ENCODE data around the gene ATP6V1C2.
"Not testable (repeated sequence)": the region's sequence is repeated elsewhere in the genome, so short reads cannot be mapped to it uniquely, and the experiment has no call there.

ATP6V1C2 gene

DNA sequence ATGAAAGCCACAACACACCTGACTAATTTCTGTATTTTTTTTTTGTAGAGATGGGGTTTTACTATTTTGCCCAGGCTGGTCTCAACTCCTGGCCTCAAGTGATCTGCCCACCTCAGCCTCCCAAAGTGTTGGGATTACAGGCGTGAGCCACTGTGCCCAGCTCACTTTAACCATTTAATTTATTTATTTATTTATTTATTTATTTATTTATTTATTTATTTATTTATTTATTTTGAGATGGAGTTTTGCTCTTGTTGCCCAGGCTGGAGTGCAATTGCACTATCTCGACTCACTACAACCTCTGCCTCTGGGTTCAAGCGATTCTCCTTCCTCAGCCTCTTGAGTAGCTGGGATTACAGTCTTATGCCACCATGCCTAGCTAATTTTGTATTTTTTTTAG, 96.9 kb downstream of the ATP6V1C2 start:
- not testable (repeated sequence) for DNase-seq

DNA sequence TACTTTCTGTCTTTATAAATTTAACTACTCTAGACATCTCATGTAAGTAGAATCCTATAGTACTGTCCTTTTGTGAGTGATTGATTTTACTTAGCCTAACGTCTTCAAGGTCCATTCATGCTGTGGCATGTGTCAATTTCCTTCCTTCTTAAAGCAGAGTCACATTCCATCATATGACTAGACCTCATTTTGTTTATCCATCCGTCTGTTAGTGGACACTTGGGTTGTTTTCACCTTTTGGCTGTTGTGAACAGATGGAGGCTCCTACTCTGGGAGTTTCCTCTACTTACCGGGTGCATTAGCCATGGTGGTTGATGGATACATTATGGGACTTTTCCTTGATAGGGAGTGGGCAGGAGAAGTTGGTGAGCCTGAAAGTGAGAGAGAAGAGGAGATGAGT, 97.6 kb downstream of the ATP6V1C2 start:
- no peak for DNase-seq

DNA sequence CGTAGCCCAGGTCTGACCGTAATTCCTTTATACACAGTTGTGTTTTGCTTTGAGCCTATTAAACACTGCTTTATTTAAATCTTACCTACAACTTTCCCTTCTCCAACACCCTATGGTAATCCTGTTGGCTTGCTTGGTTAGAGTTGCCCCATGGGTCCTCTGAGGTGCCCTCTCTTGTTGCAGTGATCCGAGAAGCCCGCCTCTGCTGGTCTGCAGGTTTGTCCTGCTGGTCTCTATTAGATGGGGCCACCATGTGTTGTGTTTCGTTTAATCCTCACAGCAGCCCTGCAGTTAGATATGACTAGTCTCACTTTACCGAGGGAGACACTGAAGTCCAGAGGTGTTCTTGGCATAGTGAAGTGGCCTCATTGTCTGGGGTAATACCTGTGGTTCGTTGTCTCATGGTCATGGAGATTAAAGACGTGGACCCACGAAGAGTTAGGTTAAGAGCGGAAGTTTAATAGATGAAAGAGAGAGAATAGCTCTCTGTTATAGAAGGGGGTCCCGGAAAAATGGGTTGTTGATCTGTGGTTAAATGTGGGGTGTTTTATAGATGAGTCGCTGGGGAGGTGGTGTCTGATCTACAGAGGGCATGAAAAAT, 98.4 kb downstream of the ATP6V1C2 start:
- DNase-seq: no peak

DNA sequence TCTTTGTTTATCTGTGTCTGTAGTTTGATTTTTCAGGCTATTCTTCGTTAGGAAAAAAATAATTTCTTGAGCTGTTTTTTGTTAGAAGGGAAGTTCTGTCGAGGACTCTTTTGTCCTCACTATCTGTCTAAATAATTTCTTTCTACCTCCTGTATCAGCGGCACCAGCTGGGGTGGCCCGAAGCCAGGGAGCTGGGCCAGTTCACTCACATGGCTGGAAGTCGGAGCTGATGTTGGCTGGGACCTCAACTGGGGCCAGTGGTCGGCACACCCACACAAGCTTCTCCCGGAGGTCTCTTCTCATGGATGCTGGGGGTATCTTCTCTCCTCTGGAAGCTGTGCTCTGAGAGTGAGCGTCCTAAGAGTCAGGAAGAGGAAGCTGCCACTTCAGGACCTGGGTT, 99.1 kb downstream of the ATP6V1C2 start:
- DNase-seq: no peak

DNA sequence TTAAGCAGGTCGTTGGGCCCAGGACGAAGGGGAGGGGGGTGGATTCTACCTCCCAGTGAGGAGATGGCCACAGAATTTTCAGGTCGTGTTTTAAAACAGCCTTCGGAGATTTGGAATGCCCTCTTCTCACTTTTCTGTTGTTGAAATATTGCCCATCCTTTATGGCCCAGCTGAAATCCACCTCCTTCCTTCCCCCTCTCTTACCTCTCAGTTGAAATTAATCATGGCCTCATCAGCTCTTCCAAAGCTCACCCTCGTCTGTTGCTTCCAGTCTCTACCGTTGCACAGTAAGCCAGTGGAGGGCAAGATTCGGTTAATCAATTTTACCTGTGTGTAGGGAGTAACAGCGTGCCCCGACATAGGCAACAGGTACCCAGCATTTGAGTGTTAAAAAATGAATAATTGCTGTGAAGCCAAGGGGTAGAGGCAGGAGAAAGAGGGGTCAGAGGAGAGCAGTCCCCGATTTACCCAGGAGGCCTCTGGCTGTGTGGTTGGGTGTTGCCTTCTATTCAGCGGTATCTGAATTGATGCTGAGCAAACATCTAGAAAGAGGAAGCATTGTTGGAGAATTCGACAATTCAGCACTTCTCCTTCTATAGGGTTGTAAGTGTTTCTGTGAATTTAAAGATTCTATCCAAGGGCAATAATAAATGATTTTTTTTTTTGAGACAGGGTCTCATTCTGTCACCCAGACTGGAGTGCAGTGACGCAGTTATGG, 99.7 kb downstream of the ATP6V1C2 start:
- DNase-seq: no peak

DNA sequence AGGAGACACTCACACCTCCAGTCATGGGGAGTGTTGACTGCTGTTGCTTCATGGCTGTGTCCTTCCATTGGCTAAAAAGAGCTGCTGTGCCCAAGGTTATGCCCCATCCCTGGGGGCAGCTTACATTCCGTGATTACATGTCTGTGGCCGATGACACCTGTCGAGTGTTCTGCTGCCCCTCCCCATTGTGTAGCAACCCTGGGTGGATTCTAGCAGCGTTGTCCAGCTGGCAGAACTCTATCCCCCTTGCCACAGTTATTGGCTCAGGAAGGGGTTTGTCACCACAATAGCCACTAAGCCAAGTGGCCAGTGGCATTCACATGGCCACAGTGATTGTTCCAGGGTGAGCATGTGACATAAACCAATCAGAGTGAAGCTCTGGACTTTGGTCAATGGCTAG, 102.8 kb downstream of the ATP6V1C2 start:
- no peak for DNase-seq

DNA sequence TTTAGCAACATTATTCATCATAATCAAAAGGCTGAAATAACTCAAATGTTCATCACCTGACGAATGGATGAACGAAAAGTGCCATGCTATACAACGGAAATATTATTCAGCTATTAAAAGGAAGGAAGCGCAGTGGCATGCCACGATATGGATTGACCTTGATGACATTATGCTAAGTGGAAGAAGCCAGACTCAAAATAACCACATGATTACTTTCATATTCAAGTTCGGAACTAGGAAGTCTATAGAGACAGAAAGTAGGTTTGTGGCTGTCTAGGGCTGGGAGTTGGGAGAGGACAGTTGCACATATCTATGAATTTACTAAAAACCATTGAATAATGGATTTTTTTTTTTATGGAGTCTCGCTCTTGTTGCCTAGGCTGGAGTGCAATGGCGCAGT, 104.6 kb downstream of the ATP6V1C2 start:
- no peak for DNase-seq

DNA sequence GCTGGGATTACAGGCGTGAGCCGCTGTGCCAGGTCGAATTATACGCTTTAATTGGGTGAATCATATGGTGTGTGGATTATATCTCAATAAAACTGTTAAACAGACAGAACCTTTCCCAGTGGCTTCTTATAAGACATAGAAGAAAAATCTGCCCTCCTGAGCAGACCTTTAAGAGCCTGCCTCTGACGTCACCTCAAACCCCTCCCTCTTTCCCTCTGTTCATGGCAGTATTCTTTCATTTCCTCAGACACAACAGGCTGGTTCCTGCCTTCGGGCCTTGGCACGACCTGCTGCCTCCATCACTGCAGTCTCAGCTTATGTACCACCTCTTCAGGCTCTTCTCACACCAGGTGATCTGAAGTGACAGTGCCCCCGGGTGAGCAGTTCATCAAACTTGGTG, 105.2 kb downstream of the ATP6V1C2 start:
- no peak for DNase-seq

DNA sequence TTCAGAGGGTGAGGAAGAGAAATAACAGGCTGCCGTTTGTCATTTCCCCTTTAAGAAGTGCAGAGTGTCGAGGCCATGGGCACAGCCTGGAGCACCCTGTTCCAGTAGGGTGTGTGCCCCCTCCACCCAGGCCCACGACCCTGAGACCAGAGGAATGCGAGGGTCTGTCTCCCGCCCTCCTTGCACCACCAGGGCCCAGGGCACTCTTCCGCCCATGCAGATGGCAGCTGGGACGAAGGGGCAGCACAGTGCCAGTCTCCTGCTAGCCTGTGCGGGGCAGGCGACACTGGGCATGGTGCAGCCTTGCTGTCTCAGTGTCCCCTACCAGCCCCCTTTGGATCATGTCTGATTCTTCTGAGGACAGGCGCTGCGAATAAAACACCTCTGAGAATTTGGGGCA, 106.9 kb downstream of the ATP6V1C2 start:
- DNase-seq: no peak

DNA sequence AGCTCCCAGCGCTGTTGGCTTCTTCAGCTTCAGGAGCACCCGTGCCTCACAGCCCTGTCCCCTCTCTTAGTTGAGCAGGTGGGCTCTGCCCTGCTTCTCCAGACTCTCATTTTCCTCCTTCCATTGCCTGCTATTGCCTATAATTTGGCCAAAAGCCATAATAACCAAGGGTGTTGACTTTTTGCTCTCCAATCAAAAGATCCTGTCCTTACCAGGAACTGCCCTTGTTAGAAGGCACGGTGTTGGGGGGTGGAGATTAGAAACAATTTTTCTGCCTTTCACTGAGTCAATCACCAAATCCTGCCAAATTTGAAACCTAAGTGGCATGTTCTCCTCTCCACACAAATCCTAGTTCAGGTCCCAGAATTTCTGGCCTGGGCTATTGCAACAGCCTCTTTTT, 107.9 kb downstream of the ATP6V1C2 start:
- no peak for DNase-seq

DNA sequence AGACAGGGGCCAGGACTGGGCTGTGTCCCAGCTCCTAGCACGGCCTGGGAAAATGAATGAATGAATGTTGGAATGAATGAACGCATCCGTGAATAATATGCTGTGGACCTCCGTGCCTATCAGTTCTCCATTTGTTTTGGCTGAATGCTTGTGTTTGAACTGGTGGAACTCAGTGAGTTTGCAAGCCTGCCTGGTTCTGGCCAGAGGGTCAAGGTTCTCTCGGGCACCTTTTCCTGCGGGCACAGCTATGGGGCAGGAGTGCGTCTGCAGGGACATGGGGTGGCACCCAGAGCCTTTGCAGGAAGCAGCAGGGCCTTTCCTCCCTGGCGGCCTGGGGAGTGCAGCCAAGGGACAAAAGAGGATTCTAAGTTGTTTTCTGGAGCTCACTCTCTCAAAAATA, 108.8 kb downstream of the ATP6V1C2 start:
- DNase-seq: no peak

DNA sequence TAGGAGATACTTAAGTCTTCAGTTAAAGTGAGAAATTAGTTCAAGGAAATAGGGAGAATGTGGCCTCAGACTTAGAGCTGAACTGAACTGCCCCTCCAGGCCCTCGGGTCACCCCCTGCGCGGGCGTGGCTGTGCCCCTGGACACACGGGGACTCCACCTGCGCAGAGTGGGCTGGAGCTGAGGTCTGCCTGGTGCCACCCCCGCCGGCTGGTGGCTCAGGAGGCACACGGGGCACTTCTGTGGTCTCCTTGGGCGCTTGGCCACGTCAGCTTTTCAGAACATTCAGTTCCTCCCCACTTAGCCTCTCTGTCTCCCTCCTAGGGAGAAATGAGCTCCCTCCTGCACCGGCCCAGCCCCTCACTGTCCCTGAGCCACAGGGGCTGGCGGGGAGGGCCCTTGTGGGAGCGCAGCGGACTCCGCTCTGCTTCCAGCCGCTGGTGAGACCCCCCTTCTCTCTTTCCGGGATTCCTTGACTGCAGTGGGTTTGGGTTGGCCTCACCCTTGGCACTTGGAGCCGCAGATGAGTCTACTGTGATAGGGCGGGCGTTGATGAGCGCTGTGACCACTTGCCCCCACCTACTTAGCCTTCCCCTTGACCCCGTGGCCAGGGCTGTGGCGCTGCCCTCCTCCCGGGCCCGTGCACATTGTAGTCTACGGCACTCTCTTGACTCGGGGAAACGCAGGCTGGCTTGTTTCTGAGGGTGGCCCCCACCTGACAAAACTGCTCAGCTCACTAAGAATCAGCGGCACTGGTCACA, 109.4 kb downstream of the ATP6V1C2 start:
- no peak for DNase-seq

DNA sequence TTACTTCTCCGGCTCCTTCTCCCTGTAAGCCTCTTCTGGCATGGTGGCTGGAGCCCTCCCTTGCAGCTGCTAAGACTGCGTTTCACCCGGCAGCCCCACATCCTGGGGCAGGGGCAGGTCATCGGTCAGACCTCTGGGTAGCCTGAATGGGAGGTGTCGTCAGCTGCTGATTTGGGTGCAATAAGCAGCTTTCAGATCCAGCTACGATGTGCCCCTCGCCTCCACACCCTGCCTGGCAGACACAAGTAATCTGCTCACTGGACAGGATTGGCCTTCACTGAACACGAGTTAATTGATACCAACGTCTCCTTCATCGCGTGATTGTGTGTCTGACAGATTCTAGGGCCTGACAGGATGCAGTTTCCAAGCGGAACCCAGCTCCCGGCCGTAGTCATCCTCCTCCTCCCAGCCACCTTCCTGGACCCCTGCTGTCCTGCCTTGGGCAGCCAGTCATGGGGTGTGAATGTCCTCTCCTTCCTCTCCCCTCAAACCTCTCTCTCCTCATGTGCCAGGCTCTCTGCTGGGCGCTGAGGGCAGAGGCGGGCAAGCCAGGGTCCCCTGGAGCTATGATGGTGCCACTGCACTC, 110.1 kb downstream of the ATP6V1C2 start:
- DNase-seq: no peak

DNA sequence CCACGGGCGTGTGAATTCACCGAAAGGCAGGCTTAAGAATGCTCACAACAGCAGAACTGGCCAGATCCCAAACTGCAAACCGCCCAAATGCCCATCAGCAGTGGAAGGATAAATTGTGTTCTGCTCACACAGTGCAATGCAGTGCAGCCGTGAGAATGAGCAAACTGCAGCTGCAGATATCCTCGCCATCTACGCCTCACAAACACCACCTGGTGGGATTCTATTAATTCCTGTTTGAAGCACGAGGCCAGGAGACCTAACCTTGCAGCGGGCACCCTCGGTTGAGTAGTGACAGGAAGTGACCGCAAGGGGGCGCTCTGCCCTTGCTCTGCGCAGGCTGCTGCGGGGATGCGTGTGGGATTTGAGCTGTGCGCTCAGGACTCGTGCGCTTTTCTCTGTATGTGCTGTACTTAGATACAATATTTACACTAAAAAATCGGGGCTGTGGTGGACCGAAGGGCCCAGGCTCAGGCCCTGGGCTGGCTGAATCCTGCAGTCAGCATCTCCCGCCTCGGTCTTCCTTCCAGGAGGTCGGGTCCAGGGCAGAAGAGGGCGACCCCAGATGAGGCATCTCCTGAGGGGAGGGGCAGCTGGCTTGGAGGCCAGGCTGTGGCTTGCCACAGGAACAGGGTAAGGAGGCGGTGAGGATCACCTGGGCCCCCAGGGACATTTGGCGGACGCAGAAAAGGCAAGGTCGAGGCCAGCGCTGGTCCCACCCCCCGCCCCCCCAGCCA, 110.9 kb downstream of the ATP6V1C2 start:
- DNase-seq: peak; percentile 38

DNA sequence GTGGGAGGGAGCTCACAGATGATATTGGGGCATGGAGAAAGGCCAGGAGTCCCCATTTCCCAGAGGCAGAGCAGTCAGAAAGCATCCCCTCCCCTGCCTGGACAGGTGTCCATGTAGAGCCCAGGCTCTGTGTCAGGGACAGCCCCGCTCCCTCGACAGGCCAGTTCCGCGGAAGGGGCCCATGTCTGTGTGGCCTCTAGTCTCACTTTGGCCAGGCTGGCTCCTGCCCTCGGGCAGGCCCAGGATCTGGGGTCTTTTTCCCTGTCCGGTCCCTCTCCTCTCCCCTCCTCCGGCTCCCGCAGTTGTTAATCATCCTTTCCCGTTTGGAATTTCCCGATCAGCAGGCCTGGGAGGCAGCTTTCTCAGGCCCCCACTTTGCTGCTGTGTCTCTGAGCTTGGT, 111.6 kb downstream of the ATP6V1C2 start:
- no peak for DNase-seq

DNA sequence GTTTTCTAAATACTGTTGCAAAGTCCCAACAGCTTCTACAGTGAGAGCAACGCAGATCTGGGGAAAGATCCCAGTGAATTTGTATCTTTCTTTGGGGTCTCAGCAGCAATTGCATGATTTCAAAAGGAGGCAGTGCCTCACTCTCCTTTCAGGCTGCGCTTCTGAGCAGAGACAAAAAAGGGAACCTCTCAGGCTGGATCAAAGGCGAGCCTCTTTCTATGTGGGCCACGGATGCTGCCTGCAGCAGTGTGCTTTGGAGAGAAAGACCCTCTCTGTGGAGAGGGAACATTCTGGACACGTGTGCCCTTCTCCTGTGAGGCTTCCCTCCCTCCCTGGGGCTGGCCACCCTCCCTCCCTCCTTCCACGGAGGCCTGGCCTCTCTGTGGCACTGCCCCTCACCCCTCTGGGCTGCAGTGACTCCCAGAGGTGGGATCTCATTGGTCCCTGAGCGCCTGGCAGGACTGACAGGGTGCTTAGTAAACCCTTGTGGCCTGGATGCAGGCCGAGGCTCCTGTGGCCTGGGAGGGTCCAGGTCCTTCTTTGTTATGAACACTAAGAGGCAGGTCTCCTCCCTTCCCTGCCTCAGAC, 112.7 kb downstream of the ATP6V1C2 start:
- DNase-seq: no peak
